ENCODE results near the gene CREB3L2.

GRCh38 chr7:137880432-137880831, 121.5 kb downstream of the CREB3L2 start:
- TF ChIP-seq, protein P1, sequence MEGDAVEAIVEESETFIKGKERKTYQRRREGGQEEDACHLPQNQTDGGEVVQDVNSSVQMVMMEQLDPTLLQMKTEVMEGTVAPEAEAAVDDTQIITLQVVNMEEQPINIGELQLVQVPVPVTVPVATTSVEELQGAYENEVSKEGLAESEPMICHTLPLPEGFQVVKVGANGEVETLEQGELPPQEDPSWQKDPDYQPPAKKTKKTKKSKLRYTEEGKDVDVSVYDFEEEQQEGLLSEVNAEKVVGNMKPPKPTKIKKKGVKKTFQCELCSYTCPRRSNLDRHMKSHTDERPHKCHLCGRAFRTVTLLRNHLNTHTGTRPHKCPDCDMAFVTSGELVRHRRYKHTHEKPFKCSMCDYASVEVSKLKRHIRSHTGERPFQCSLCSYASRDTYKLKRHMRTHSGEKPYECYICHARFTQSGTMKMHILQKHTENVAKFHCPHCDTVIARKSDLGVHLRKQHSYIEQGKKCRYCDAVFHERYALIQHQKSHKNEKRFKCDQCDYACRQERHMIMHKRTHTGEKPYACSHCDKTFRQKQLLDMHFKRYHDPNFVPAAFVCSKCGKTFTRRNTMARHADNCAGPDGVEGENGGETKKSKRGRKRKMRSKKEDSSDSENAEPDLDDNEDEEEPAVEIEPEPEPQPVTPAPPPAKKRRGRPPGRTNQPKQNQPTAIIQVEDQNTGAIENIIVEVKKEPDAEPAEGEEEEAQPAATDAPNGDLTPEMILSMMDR (conservative IDR thresholded peaks at IDR 0.05; ENCODE audit: low read depth, low read length), result no peak
- no peak for TF ChIP-seq EZH2phosphoT487 (IDR thresholded peaks at IDR 0.05; ENCODE audit: borderline replicate concordance, low read length)

All from PC-3 (cell line).